Measurements from ENCODE around the gene FAM193B. TPM values are rescaled to one million over a fixed set of nuclear protein-coding genes. Genes with fewer than 3 reads are reported as not detected.
A peak's percentile ranks its signal among the peaks of the same experiment; 100 is the strongest.

The FAM193B gene
- total and polyA plus RNA-seq, 8 donors: 30.1 to 519 (median 45.0) TPM

DNA sequence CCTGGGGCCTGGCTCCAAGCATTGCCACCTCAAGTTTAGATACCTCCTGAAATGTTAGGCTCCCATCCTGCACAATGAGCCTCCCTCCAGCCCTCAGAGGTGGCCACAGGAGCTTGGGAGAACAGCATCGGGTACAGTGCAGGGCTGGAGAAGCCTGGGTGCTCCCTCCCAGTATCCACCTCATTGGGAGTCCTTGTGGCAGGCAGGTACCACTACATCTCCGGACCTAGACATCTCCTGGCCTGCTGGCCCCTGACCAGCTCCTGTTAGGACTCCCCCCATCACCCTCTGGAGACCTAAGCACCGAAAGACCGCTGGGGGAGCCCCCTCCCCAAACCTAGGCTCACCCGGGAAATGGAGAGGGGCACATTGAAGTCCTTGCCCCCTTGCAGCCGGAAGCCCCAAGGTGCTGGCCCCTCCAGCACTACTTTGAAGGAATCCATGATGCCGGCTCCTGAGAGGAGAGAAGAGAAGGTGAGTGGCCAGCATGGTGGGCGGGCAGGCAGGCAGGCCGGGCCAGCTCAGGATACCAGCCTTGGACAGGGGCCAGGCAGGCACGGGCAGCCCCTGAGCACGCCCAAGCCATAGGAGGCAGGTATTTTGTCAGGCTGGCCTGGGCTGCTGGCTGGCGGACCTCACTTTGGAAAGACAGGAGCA lies 58.2 kb downstream of the FAM193B start:
- peak in 3 of 6 donors; percentile 31 to 65 (median 47) for DNase-seq
- Histone ChIP-seq H3K27me3 (no peaks in the 10 kb centered on the region), H3K36me3 (no peaks in the 10 kb centered on the region), H3K4me3 (peak overlapping the region; percentile 61 to 79 (median 69)), H3K4me1 (peaks cover 0 to 5% (median 0%) of the 10 kb centered on the region in 3 donors), H3K27ac (peak overlapping the region in 2 of 4 donors; percentile 5 to 39), H3K9me3 (no peaks in the 10 kb centered on the region)
- 29 to 30% methylated on average over 12 of the region's 12 CpGs for WGBS, 2 donors
- intact Hi-C loops (cut with DNase I): no loop called here
- FAIRE-seq: no peak
- TF ChIP-seq, protein P1, sequence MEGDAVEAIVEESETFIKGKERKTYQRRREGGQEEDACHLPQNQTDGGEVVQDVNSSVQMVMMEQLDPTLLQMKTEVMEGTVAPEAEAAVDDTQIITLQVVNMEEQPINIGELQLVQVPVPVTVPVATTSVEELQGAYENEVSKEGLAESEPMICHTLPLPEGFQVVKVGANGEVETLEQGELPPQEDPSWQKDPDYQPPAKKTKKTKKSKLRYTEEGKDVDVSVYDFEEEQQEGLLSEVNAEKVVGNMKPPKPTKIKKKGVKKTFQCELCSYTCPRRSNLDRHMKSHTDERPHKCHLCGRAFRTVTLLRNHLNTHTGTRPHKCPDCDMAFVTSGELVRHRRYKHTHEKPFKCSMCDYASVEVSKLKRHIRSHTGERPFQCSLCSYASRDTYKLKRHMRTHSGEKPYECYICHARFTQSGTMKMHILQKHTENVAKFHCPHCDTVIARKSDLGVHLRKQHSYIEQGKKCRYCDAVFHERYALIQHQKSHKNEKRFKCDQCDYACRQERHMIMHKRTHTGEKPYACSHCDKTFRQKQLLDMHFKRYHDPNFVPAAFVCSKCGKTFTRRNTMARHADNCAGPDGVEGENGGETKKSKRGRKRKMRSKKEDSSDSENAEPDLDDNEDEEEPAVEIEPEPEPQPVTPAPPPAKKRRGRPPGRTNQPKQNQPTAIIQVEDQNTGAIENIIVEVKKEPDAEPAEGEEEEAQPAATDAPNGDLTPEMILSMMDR (IDR thresholded peaks at IDR 0.05): no peak
- no peak for ATAC-seq

DNA sequence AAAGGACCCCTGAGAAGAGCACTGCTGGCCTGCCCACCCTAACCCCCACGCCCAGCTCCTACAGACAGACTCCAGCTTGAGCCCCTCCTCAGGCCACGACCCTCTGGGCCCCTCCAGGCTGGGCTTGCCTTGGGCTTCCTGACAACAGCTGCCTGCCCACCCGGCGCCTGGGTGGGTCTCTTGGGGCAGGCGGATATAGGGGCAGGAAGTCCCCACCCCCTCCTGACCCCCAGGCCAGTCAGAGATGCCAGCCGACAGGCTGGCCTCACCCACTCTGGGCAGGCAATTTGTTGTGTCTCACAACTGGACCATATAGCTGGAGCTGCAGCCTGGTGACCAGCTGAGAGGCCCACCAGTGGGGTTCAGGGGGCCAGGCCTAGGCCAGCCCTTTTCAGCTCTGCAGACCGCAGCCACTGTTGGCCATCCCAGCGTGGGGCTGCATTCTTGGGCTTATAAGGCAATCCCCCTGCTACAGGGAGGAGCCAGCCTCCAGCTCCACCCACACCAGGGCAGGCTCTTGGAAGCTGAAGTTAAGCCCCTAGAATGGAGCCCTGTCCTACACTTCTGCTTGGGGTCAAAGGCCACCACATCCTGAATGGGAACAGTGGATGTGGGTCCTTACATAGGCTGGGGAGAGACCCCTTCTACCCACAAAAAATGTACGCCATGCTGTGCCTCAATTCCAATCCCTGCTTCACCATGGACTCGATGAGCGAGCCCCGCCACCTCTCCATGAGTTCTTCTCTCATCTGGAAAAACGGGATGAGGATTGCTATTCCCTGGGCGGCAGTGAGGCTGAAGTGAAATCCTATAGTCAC lies 58.9 kb downstream of the FAM193B start:
- peaks cover 0 to 5% (median 0%) of the 10 kb centered on the region in 3 donors for H3K4me1 ChIP-seq

DNA sequence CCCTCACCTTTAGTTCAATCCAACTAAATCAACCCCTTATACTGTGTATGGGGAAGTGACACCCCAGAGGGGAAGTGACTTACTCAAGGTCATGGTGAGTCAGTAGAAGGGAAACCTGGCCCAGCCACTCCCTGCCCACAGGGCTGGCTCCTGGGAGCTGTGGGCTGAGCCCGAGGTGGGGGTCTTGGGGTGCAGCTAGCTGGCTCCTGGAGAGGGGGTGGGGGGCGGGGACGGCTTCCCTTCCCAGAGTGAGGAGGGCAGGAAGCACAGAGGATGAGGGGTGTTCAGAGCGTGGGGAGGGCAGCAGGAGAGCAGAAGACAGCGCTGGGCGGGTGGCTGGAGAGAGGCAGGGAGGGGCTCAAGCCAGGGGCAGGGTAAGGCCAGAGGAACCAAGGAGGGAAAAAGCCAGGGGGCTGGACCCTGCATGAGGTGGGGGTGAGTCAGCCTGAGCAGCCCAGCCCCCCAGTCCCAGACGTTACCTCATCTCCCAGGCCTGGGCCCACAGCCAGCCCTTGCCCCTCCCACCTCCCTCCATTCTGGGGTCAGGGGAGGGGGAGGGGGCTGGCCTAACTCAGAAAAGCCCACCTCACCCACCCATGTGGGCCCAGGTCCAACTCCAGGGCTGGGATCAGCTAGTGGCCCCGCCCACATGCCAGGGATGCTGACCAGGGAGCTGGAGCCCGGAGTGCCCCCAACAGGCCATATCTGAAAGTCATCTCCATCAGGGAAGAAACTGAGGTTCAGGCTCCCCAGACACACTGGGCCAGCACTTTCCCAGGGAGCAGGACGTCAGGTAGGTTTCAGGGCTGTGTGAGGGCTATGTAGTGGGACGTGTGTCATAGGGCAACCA lies 59.8 kb downstream of the FAM193B start:
- ATAC-seq: peak in 1 of 4 donors; percentile 5
- intact Hi-C loops (cut with DNase I): no loop called here
- FAIRE-seq: no peak
- H3K27ac ChIP-seq: peak overlapping the region in 2 of 4 donors; percentile 15 to 41
- no peaks in the 10 kb centered on the region for H3K9me3 ChIP-seq
- peak in 4 of 6 donors; percentile 42 to 65 (median 62) for DNase-seq
- H3K36me3 ChIP-seq: no peaks in the 10 kb centered on the region
- 68 to 83% methylated on average over 10 to 11 of the region's 11 CpGs for WGBS, 2 donors
- H3K27me3 ChIP-seq: no peaks in the 10 kb centered on the region
- H3K4me3 ChIP-seq: peak overlapping the region in 1 of 4 donors; percentile 17
- H3K4me1 ChIP-seq: peaks cover 0 to 5% (median 0%) of the 10 kb centered on the region in 3 donors
- TF ChIP-seq, protein P1 (IDR thresholded peaks at IDR 0.05): no peak

More for the DNA sequence above, 58.9 kb downstream of the FAM193B start:
- Histone ChIP-seq H3K27ac (peak overlapping the region in 2 of 4 donors; percentile 15 to 41), H3K36me3 (no peaks in the 10 kb centered on the region), H3K4me3 (peak overlapping the region in 1 of 4 donors; percentile 17), H3K9me3 (no peaks in the 10 kb centered on the region), H3K27me3 (no peaks in the 10 kb centered on the region)
- ATAC-seq (no peak), DNase-seq (peak in 2 of 6 donors; percentile 41 to 77), FAIRE-seq (no peak)
- intact Hi-C loops (cut with DNase I): no loop called here
- TF ChIP-seq, protein P1 (IDR thresholded peaks at IDR 0.05): no peak
- 84 to 86% methylated on average over 14 of the region's 14 CpGs for WGBS, 2 donors

DNA sequence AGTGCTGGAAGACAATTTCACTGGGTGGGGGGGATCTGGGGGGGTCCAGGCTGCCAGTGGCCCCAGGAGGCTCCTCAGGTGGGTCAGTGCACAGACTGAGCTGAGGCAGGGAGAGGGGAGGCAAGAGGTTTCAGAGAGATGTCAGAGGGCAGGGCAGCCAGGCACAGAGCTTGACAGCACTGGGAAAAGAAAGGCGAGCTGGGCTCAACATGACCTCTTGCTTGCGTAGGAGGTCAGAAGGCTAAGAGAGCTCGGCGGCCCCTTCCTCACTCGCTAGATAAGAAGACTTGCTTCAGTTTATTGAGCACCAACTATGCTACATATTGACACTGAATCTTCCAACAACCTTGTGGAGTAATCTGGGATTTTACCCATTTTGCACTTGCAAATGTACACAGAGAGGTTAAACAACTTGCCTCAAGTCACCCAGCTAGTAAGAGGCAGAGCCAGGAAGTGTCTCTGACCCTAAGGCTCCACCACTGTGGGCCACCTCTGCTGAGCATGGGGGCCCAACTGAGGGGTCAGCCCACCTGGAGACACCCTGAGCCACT lies 60.5 kb downstream of the FAM193B start:
- ATAC-seq: no peak

More for the DNA sequence above, 60.5 kb downstream of the FAM193B start:
- no peaks in the 10 kb centered on the region for H3K9me3 ChIP-seq
- H3K4me1 ChIP-seq: peaks cover 0 to 5% (median 0%) of the 10 kb centered on the region in 3 donors
- intact Hi-C loops (cut with DNase I): no loop called here
- WGBS, 2 donors: 93 to 94% methylated on average over 5 of the region's 5 CpGs
- H3K27me3 ChIP-seq: no peaks in the 10 kb centered on the region
- no peak for FAIRE-seq
- TF ChIP-seq, protein P1 (IDR thresholded peaks at IDR 0.05): no peak
- no peak overlapping the region for H3K4me3 ChIP-seq
- H3K36me3 ChIP-seq: no peaks in the 10 kb centered on the region
- H3K27ac ChIP-seq: no peak overlapping the region
- DNase-seq: peak in 1 of 6 donors; percentile 34
